ENCODE data around the gene BCR.
"Not testable (repeated sequence)": the region's sequence is repeated elsewhere in the genome, so short reads cannot be mapped to it uniquely, and the experiment has no call there.

The BCR gene

DNA sequence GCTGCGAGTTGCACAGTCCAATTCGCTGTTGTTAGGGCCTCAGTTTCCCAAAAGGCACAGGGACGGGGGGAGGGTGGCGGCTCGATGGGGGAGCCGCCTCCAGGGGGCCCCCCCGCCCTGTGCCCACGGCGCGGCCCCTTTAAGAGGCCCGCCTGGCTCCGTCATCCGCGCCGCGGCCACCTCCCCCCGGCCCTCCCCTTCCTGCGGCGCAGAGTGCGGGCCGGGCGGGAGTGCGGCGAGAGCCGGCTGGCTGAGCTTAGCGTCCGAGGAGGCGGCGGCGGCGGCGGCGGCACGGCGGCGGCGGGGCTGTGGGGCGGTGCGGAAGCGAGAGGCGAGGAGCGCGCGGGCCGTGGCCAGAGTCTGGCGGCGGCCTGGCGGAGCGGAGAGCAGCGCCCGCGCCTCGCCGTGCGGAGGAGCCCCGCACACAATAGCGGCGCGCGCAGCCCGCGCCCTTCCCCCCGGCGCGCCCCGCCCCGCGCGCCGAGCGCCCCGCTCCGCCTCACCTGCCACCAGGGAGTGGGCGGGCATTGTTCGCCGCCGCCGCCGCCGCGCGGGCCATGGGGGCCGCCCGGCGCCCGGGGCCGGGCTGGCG is at the start of gene BCR:
Gene BCR, plus strand, starts transcription at position 209 of the 592 bp plus-strand sequence. CDS start 452 bp downstream, outside the sequence.
- DNase-seq, result peak in 42 of 51 donors; percentile 23 to 78 (median 55)

DNA sequence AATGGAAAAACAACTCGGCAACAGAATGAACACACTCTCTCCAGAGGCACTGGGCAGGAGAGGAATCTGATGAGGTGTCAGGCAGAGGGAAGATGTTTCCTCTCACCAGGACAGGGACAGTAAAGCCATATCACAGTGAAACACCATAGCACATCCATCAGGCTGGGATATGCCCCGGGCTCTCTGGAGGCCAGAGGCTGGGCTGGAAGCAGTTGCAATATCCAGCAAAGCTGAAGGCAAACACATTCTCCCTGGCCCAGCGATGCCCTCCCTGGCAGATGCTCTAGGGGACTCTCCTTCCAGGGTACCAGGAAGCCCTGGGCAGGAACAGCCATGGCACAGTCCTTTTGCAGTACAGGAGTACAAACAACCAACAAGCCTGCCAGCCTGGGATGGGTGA is 49.6 kb upstream of the BCR start:
- no peak for DNase-seq

- DNase-seq, result no peak
Measured at GRCh38 chr22:23131931-23132330, 48.4 kb upstream of the BCR start.

DNA sequence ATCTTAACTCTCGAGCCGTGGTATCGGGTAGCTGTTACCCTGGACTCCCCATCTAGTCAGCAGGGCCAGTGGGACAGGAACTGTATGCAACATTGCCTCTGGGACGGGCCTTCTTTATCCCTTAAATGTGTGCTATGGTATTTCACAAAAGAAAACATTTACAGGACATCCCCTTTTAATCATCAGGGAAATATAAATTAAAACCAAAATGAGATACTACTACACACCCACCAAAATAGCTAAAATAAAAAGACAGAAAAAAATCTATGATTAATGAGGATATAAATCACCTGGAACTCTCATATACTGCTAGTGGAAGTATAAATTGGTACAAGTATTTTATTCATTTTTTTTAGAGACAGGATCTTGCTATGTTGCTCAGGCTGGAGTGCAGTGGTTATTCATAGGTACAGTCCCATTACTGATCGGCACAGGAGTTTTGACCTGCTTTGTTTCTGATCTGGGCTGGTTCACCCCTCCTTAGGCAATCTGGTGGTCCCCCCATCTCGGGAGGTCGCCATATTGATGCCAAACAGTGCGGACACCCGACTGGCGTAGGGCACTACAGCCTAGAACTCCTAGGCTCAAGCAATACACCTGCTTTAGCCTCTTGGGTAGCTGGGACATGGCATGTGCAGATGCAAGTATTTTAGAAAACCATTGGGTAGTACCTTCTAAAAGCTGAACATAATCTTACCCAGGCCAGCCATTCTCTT is 47.8 kb upstream of the BCR start:
- no peak for DNase-seq

DNA sequence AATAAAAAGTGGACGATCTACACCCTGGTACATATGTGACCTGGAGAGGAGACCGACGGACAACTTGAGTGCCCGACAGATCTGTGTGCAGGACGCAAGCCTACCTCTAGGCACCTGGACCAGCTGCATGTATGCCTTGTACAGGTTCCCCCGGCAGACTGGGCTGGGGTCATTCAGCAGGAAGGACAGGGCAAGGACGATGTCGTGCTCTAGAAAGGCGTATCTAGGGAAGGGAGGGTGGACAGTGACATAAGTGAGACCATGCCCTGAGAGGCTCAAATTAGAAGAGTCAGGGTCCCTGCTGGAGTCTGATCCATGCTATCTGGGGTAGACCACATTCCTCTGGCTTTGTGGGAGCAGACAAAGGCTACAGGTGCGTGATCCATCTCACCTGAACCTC is 46.4 kb upstream of the BCR start:
- no peak for DNase-seq

GRCh38 chr22:23136991-23137390 is 43.3 kb upstream of the BCR start:
- DNase-seq, result not testable (repeated sequence)

DNA sequence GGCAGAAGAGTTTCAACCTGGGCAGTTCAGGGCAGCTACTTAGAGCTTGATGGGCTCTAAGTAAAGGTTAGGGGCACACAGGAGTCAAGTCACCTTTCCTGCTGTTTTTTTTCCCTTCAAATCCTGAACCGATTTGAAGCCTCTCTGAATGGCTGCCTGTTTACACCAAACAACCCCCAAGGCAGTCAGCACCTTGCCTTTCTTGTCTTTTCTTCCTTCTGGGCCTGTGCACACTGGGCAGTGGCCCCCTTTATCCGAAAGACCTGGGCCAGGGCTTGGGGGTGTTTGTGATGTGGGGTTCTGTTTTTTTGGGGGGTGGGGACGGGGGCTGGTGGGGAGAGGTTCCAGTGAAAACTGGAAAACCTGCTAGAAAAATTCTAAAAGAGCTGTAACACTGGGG is 42.8 kb upstream of the BCR start:
- no peak for DNase-seq

DNA sequence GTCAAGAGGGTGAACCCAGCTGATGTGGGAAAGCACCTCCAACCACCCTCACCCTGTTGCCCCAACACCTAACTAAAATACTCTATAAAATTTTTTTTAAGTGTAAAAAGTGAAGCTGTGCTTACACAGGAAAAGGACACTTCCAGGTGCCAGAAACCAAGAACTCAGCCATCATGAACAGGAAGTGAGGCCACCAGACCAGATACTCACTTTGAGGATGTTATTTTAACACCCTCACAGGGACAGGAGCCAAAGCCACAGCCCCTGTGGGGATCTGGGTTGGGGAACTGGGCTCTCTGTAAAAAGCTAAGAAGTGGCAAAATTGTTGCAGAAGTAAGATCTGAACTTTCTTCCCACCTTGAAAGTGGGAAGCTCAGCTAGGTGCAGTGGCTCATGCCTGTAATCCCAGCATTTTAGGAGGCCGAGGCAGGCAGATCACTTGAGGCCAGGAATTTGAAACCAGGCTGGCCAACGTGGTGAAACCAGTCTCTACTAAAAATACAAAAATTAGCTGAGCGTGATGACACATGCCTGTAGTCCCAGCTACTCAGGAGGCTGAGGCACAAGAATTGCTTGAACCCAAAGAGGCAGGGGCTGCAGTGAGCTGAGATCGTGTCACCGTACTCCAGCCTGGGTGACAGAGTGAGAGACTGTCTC is 42.3 kb upstream of the BCR start:
- DNase-seq, result peak in 3 of 51 donors; percentile 12 to 34 (median 30)

GRCh38 chr22:23138584-23139435 is 41.5 kb upstream of the BCR start:
- no peak for DNase-seq

GRCh38 chr22:23140385-23140784 is 39.9 kb upstream of the BCR start:
- no peak for DNase-seq

DNA sequence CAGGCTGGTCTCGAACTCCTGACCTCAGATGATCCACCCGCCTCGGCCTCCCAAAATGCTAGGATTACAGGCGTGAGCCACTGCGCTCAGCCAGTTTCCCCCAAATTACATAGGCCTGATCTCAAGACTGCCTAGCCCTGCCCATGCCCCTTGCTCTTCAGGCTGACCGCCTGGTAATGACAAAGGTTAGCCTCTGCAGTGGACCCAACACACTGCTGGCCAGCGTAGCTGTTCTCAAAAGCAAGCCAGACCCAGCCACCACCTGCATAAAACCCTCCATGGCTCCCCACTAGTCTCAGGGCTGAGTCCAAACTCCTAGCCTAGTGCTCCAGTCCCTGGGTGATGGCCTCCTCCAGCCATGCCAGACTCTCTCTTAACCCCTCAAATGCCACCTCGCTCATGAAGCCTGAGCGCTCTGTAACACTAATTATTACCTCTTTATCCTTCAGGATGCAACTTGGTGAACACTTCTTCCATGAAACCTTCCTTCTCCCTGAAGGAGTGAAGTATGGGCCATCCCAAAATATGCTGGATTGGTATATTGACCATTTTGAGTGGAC is 37.7 kb upstream of the BCR start:
- no peak for DNase-seq

- no peak for DNase-seq
Measured at GRCh38 chr22:23143119-23143518, 37.2 kb upstream of the BCR start.

- no peak for DNase-seq
Measured at GRCh38 chr22:23144432-23144831, 35.9 kb upstream of the BCR start.

- peak; percentile 23 to 99 (median 93) for DNase-seq
Measured at GRCh38 chr22:23144932-23145877, 35.1 kb upstream of the BCR start, which contains the start of gene RAB36. Gene RAB36, plus strand, starts transcription at chr22:23145477. Its CDS starts 1,140 bp downstream, at chr22:23146617.

DNA sequence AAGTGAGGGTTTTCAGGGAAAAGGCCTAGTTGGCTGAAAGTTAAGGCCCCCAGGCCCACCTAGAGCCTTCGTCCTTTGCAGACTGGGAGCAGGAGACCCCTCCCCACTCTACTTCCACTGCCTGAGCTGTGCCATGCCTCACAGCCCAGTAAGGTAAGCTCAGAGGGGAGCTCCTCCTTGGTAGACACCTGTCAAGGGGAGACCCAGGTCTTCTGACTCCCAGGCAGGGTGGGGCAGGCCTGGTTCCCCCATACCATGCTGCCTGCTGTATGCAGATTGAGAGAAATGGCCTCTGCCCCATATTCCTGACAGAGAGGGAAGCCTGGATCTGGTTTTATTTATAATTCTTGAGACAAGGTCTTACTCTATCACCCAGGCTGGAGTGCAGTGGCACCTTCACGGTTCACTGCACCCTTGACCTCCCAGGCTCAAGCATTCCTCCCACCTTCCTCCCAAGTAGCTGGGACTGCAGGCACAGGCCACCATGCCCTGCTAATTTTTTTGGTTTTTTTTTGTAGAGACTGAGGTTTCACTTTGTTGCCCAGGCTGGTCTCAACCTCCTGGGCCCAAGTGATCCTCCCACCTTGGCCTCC is 34.3 kb upstream of the BCR start:
- no peak for DNase-seq

DNA sequence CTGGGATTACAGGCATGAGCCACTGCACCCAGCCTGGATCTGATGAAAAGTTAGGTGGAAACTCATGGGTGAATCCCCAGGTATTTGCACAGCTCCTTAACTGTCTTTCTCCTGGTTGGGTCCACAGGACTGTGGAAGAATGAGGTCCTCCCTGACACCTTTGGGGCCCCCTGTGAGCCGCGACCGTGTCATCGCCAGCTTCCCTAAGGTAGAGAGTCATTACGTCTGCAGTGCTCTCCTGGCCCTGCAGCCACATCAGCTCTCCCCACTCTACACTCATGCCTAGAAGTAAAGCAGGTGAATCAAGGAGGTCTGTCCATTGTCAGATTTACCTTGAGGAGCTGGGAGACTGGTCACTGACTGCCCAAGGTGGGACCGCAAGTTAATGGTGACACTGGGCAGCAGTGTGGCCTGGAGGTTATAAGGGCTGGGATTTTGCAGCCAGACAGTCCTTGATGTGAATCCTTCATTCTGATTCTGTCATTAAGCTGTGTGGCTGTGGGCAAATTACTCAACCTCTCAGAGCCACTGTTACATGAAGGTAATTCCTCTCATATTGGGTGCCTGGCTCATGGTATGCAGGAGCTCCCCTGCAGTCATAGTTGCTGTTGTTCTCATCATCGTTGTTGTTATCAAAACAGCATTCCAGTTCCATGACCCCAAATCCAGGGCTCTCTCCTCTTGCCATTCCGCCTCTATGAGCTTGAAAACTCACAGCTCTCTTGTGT is 33.7 kb upstream of the BCR start:
- no peak for DNase-seq

DNA sequence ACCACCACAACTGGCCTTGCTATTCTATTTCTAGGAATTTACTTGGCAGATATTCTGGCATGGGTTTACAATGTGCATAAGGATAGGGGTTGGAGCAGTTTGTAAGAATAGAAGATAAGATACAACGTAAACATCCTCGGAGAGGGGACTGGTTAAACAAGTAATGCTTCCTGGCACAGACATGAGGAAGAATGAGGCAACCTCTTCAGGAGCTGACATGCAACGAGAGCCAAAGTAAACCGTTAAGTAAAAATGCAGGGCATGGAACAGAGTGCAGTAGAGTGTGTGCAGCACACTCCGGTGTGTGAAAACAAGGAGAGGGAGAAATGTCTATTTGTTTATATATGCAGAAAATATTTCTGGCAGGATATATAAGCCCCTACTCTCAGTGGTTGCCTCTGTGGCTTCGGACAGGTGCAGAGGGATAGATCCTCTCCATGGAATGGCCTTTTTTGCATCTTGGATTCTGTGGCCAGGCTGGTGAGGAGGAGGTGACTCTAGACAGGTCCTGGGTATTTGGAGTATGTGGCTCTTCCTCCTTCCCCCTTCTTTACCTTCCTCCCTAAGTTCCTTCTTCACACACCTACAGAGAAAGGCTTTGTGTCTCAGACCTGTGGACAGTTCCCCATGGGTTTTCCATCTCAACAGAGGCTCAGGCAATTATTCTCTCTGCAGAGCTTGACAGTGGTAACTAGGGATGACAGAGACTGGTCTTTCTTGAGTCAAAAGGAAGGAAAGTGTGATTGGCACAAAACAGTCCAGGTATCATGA is 32.5 kb upstream of the BCR start:
- DNase-seq, result no peak

DNA sequence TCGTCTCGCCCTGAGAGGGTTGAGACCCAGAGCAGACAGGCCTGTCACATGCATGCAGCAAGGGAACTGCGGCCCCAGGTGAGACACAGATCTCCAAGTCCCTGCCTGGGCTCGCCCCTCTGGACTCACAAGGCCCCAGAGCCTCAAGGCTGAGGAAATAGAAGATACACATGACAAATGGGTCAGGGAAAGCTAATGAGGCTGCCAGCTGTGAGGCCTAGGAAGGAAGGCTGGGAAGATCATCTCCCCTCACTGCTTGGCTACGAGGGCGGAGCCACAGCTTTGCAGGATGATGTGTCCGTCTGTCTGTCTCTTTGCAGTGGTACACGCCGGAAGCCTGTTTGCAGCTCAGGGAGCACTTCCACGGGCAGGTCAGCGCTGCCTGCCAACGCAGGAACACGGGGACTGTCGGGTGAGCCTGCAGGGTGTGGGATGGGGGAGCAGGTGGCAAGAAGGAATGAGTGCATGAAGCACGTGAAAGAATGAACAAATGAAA is 30.5 kb upstream of the BCR start:
- no peak for DNase-seq

Data from hypothalamus (tissue), 51 donors.